Activated CD8-positive, alpha-beta memory T cell treated with anti-CD3 and anti-CD28 coated beads for 48 hours (primary cell): ENCODE measurements around the gene USP32.
"Not testable (repeated sequence)": the region's sequence is repeated elsewhere in the genome, so short reads cannot be mapped to it uniquely, and the experiment has no call there.

Experiments
- DNase-seq, 3 experiments: peaks; one replicate each; pipeline ENCODE4 v3.0.0-alpha.2; 2020; ENCODE audit warnings: low read depth in 2 of 3, low spot score in 2 of 3

The USP32 gene

GRCh38 chr17:60333628-60334031 lies 58.3 kb downstream of the USP32 start:
- DNase-seq: no peak

GRCh38 chr17:60333072-60333471 lies 58.9 kb downstream of the USP32 start:
- DNase-seq: not testable (repeated sequence)

- no peak for DNase-seq
Observed at GRCh38 chr17:60332574-60332973, 59.4 kb downstream of the USP32 start.

- no peak for DNase-seq
Observed at GRCh38 chr17:60330731-60331130, 61.2 kb downstream of the USP32 start.

GRCh38 chr17:60328679-60329078 lies 63.3 kb downstream of the USP32 start:
- DNase-seq: no peak

- DNase-seq: no peak
Observed at GRCh38 chr17:60327901-60328273, 64.0 kb downstream of the USP32 start.

- no peak for DNase-seq
Observed at GRCh38 chr17:60327134-60327900, 64.6 kb downstream of the USP32 start.

GRCh38 chr17:60326702-60327101 lies 65.2 kb downstream of the USP32 start:
- no peak for DNase-seq

- no peak for DNase-seq
Observed at GRCh38 chr17:60325730-60326524, 66.0 kb downstream of the USP32 start.

- DNase-seq: no peak
Observed at GRCh38 chr17:60323754-60324153, 68.2 kb downstream of the USP32 start.

- DNase-seq: no peak
Observed at GRCh38 chr17:60322056-60322387, 69.9 kb downstream of the USP32 start.

- DNase-seq: no peak
Observed at GRCh38 chr17:60321336-60322055, 70.4 kb downstream of the USP32 start.

- no peak for DNase-seq
Observed at GRCh38 chr17:60318830-60319229, 73.1 kb downstream of the USP32 start.

GRCh38 chr17:60318326-60318725 lies 73.6 kb downstream of the USP32 start:
- DNase-seq: no peak

GRCh38 chr17:60315650-60316049 lies 76.3 kb downstream of the USP32 start:
- no peak for DNase-seq

GRCh38 chr17:60314900-60315299 lies 77.0 kb downstream of the USP32 start:
- DNase-seq: not testable (repeated sequence)

GRCh38 chr17:60314423-60314822 lies 77.5 kb downstream of the USP32 start:
- no peak for DNase-seq

GRCh38 chr17:60311936-60312335 lies 80.0 kb downstream of the USP32 start:
- no peak for DNase-seq

- DNase-seq: no peak
Observed at GRCh38 chr17:60311186-60311585, 80.7 kb downstream of the USP32 start.

GRCh38 chr17:60305141-60305540 lies 86.8 kb downstream of the USP32 start:
- no peak for DNase-seq

- DNase-seq: no peak
Observed at GRCh38 chr17:60304502-60304901, 87.4 kb downstream of the USP32 start.
